Activated CD8-positive, alpha-beta memory T cell treated with anti-CD3 and anti-CD28 coated beads, Interleukin-2, amount 50 U/mL, for 48 hours (primary cell): Measurements from ENCODE around the gene HERPUD1.

Experiments used
- DNase-seq: peaks from one replicate; pipeline ENCODE4 v3.0.0-alpha.2; 2020

Gene HERPUD1

GRCh38 chr16:56936491-56936890, 4.5 kb downstream of the HERPUD1 start:
- no peak for DNase-seq

DNA sequence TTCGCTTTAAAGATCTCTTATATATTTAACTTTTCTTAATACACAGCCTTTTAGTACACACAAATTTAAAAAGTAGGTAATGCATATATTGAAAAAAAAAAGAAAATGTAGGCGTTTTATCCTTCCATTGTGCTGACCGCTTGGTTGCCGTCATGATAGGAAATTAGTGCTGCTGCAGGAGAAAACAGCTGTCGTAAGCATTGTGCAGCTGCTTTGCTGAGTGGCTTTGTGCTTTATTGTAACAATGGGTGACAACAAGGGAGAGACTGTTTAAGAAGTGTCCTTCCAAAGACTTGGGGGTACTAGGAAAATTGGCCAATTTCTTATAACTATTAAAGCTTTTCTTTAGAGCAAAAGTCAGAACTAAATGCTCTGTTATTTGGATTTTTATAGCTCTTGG, 5.0 kb downstream of the HERPUD1 start:
- no peak for DNase-seq

- DNase-seq = peak; percentile 72
These were observed 6.9 kb downstream of the HERPUD1 start for GRCh38 chr16:56938664-56939513.

- no peak for DNase-seq
These were observed 7.9 kb downstream of the HERPUD1 start for GRCh38 chr16:56939801-56940200.

DNA sequence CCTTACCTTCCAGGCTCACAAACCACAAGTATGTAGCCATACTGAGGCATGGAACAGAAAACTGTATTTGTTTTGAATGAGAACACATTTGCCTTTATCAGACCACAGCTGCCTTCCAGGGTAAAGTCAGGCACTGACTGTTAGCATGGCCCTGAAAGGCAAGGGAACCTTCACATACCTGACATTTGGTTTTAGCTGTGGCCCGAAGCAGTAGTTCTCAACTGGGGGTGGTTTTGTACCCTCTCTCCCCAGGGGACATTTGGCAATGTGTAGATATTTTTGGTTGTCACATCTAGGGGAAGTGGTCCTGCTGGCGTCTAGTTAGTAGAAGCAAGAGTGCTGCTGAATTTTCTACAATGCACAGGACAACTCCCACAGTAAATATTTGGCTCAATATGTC, 9.2 kb downstream of the HERPUD1 start:
- DNase-seq = no peak

DNA sequence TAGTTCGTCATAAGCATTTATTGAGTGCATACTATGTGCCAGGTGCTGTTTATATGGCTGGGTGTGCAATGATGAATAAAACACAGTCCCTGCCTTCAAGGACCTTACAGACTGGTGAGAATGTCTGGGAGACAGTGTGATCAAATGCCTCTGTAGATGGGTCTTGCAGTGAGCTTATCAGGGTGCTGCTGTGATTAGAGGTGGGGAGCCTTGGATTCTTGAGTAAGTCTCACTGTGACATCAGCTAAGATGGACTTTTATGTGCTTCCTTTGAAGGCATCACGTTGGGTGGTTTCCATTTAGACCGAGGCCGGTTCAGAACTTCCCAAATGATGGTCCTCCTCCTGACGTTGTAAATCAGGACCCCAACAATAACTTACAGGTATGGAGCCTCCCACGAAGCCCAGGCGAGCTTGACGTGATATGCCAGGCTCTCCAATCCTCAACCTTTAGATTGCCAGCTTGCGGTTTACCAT, 10.0 kb downstream of the HERPUD1 start:
- DNase-seq = no peak

DNA sequence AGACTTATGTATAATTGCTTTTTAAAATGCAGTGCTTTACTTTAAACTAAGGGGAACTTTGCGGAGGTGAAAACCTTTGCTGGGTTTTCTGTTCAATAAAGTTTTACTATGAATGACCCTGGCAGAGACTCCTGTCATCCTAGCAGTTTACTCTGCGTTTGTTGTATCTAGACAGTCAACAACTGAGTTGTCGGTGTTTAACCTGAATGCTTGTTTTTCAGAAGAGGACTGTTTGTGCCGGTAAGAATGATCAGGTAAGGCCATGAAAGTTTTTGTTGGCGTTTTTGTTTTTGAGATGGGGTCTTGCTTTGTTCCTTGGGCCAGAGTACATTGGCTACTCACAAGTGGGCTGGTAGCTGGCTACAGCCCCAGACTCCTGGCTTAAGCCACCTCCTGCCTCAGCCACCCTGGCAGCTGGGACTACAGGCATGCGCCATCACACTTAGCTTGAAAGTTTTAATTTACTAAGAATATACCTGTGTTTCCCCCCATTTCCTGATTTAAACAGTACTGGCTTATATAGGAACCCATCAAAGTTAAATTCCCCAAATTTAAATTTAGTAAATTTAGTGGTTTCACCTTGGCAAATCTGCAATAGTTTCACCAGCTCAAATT, 11.9 kb downstream of the HERPUD1 start:
- no peak for DNase-seq

DNA sequence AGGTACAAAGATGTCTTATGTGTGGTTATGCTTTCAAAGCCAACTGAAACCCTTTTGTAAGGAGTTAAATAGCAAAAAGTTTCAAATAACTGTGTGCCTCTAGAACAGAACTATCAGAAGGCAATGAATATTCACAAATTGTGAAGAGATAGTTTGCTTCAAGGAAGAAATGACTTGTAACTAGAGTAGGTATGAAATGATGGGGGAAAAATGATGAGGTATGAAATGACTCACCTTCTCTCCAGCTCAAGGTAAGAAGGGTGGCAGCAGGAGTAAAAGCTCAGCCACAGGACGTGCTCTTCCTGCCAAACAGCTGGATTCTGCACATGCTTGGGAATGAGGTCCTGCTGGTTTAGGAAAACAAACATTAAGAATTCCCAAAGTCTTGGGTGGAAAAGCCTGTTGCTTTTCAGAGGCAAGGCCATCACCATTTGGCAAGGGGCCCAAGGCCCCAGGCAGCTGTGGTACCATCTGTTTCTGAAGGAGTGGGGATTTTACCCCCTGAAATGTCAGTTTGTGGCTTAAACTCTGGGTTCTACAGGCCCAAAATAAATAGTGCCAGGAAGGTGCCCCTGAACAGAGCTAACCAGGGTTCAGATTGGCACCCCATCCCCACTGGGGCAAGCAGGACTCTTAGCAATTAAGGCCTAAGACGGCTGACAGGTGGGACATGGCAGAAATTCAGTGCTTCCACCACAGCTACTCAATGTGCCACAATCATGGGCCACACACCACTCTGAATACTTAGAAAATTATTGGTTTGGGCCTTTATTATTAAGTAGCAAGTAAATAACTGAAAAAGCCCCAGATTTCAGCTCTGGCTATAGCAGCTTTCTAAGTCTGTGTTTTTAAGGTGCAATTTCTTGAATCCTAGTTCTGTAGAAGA, 13.3 kb downstream of the HERPUD1 start:
- DNase-seq = peak; percentile 68

GRCh38 chr16:56945847-56946527, 14.0 kb downstream of the HERPUD1 start:
- DNase-seq = no peak

GRCh38 chr16:56946767-56947603, 15.0 kb downstream of the HERPUD1 start:
- DNase-seq = no peak

GRCh38 chr16:56947604-56947995, 15.7 kb downstream of the HERPUD1 start:
- DNase-seq = no peak

DNA sequence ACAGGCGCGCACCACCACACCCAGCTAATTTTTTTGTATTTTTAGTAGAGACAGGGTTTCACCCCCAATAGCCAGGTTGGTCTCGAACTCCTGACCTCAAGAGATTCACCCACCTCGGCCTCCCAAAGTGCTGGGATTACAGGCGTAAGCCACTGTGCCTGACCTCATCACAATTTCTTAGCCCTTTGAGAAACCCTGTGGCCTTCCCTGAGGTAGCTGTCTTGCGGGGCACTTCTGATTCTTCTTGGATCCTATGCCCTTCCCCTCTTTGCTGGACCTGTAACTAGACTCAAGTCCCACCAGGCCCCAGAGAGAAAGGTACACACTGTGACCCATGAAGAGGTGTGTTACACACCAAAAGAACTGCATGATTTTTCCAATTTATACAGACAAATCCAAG, 16.3 kb downstream of the HERPUD1 start:
- DNase-seq = no peak

DNA sequence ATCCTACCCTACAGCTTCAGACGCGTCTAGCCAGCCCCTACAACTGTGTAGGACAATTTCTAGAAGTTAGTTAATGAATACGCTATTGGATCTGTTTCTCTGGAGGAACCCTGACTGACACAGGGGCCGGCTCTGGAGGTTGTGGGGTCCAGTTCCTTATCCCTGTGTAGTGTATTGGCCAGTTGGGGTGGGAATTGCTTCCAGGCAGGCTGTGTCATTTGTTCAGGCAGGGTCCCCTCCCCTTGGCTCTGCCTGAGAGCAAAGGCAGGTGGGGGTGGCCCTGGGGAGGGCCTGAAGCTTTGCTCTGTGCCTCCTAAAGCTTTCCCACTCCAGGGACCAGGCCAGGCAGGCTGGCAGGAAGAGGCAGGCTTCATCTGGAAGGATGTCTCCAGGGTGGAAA, 18.1 kb downstream of the HERPUD1 start:
- no peak for DNase-seq

DNA sequence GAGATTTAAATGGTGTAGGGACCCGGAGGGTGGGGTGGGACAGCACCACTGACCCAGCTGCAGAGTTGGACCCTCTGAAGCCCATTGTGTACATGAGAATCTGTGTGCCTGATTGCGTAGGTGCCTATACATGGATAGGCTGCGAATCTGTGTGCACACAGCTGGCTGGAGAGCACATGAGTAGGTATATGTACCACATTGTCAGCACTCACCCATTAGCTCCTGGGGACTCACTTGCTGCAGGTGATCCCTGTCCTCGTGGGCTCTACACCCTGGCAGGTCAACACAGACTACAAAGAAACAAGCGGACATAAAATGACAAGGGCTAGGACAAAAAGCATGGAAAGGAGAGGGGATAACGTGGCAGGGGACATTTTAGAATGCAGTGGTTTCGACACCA, 18.5 kb downstream of the HERPUD1 start:
- no peak for DNase-seq

DNA sequence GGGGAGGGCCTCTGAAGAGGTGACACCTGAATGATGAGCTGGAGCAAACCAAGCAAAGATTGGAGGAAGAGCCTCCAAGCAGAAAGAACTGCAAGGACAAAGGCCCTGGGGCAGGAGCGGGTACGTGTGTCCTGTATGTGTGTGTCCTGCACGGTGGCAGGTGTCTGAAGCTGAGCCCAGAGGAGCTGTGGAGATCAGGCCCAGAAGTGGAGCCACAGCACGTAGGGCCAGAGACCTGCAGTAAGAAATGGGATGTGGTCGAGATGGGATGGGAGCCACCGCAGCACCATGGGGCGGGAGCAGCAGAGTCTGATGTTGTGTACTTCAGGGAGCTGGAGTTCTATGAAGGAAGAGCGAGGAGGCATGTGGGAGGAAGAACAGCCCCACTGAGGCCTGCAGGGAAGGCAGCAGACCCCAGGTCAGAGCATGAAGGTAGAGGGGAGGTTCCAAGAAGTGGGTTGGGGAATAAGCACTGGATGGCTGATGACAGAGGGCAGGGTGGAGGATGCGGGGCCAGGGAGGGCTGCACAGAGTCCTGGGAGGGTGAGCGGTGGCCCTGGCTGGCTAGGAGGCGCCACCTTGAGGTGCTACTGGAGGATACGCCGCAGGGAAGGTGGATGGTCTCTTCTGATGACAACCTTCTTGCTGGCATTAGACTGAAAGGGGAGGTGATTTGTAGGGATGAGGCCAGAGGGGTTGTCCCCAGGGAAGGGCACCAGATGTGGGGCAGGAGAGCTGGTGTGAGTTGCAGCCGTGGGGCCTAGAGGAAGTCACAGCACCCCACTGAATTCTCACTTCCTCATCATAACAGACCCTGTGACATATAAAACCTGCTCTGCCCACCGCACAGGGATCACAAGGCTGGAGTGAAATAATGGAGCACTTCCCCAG, 19.2 kb downstream of the HERPUD1 start:
- DNase-seq = peak; percentile 83

GRCh38 chr16:56953006-56953405, 21.1 kb downstream of the HERPUD1 start:
- DNase-seq = no peak

GRCh38 chr16:56956076-56956475, 24.1 kb downstream of the HERPUD1 start:
- no peak for DNase-seq

DNA sequence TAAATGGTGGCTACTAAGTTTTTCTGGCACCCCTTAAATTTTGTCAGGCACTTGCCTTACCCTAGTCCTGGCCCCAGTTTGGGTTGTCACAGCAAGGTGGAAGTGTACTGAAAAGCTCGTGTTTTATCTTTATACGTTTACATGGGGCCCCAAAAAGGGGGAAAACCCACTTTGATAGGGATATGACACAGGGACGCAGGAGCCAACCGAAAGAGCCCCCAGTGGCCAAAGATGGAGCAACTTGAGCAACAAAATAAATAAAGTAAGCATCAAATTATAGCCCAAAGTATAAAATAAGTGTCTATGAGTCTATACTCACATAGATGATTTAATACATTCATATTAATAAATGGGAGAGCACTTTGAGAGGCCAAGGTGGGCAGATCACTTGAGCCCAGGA, 24.8 kb downstream of the HERPUD1 start:
- DNase-seq = no peak

GRCh38 chr16:56960681-56961281, 28.8 kb downstream of the HERPUD1 start:
- no peak for DNase-seq

DNA sequence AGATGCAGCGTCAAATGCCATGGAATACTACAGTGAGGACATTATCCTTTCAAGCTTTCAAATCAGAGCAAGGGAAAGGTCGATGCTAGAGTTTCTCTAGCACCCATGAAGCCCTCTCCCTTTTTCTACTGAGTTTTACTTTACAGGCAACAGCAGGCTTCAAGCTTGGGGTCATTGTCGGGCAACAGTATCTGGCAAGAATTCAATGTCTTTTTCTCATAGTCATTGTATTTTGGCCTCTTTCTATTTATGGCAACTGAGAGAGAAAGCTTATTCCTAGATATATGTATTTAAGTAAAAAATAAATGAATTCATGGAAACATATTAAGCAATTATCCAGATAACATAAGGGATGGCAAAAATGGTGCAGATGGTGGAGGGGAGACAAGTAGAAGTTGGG, 29.4 kb downstream of the HERPUD1 start:
- DNase-seq = no peak
